Trophoblast cell (in vitro differentiated cells and primary cell): ENCODE measurements around the gene UGCG.

ENCODE experiments used
- DNase-seq, 2 donors: peaks; one replicate each; pipeline ENCODE4 v3.0.0-alpha.2; 2016
- H2AFZ ChIP-seq: 2 replicates; pipeline ENCODE4 v1.6.1; 2013; ENCODE audit warnings: low read length, moderate library complexity, mild to moderate bottlenecking; ENCODE audit not compliant: insufficient read depth, poor library complexity
- H2AK5ac ChIP-seq: 2 replicates; pipeline ENCODE4 v1.6.1; 2013; ENCODE audit warnings: mild to moderate bottlenecking, low read length
- H2BK120ac ChIP-seq: 2 replicates; pipeline ENCODE4 v1.6.1; 2013; ENCODE audit warnings: low read length, mild to moderate bottlenecking, moderate library complexity; ENCODE audit not compliant: insufficient read depth, poor library complexity
- H2BK12ac ChIP-seq: 2 replicates; pipeline ENCODE4 v1.6.1; 2013; ENCODE audit warnings: mild to moderate bottlenecking, low read length, moderate library complexity
- H2BK5ac ChIP-seq: 2 replicates; pipeline ENCODE4 v1.6.1; 2013; ENCODE audit warnings: low read length, low read depth, moderate library complexity, mild to moderate bottlenecking; ENCODE audit not compliant: poor library complexity
- H3K14ac ChIP-seq: 2 replicates; pipeline ENCODE4 v1.6.1; 2013; ENCODE audit warnings: mild to moderate bottlenecking, low read length
- H3K18ac ChIP-seq: 2 replicates; pipeline ENCODE4 v1.6.1; 2013; ENCODE audit warnings: mild to moderate bottlenecking, low read length
- H3K23ac ChIP-seq: 2 replicates; pipeline ENCODE4 v1.6.1; 2013; ENCODE audit warnings: low read length
- H3K27ac ChIP-seq: 2 replicates; pipeline ENCODE4 v1.5.1; 2013; ENCODE audit warnings: low read depth, mild to moderate bottlenecking, inconsistent platforms, low read length, moderate library complexity
- H3K27me3 ChIP-seq: 2 replicates; pipeline ENCODE4 v1.6.1; 2013; ENCODE audit warnings: inconsistent platforms, mild to moderate bottlenecking, low read length, moderate library complexity; ENCODE audit not compliant: insufficient read depth
- H3K36me3 ChIP-seq, 2 experiments: 1 replicate in 1 of 2; 2 replicates in 1 of 2; pipeline ENCODE4 v1.6.1; 2013; ENCODE audit warnings: low read length in 2 of 2, mild to moderate bottlenecking in 2 of 2, moderate library complexity in 1 of 2; ENCODE audit not compliant: insufficient read depth in 2 of 2, control insufficient read depth in 1 of 2
- H3K4ac ChIP-seq: 2 replicates; pipeline ENCODE4 v1.6.1; 2013; ENCODE audit warnings: low read depth, mild to moderate bottlenecking, low read length, moderate library complexity
- H3K4me1 ChIP-seq, 2 experiments: 1 replicate in 1 of 2; 2 replicates in 1 of 2; pipeline ENCODE4 v1.6.1; 2013; ENCODE audit warnings: low read length in 2 of 2, mild to moderate bottlenecking in 2 of 2, moderate library complexity in 1 of 2; ENCODE audit not compliant: insufficient read depth in 2 of 2, control insufficient read depth in 1 of 2
- H3K4me2 ChIP-seq: 2 replicates; pipeline ENCODE4 v1.6.1; 2013; ENCODE audit warnings: inconsistent platforms, mild to moderate bottlenecking, low read length, moderate library complexity
- H3K4me3 ChIP-seq: 2 replicates; pipeline ENCODE4 v1.5.1; 2013; ENCODE audit warnings: mild to moderate bottlenecking, low read depth, low read length, inconsistent platforms
- H3K79me1 ChIP-seq: one replicate; pipeline ENCODE4 v1.6.1; 2013; ENCODE audit warnings: low read length
- H3K79me2 ChIP-seq: 2 replicates; pipeline ENCODE4 v1.6.1; 2013; ENCODE audit warnings: low read length, mild to moderate bottlenecking; ENCODE audit not compliant: control insufficient read depth, insufficient read depth, poor library complexity
- H3K9ac ChIP-seq: 2 replicates; pipeline ENCODE4 v1.6.1; 2013; ENCODE audit warnings: mild to moderate bottlenecking, low read length
- H3K9me3 ChIP-seq: 2 replicates; pipeline ENCODE4 v1.6.1; 2013; ENCODE audit warnings: low read depth, mild to moderate bottlenecking, control low read depth, inconsistent platforms, low read length; ENCODE audit not compliant: insufficient read depth
- H4K12ac ChIP-seq: 2 replicates; pipeline ENCODE4 v1.6.1; 2013; ENCODE audit warnings: low read depth, mild to moderate bottlenecking, low read length, moderate library complexity
- H4K8ac ChIP-seq: 2 replicates; pipeline ENCODE4 v1.6.1; 2013; ENCODE audit warnings: low read depth, mild to moderate bottlenecking, low read length, moderate library complexity
- H4K91ac ChIP-seq: one replicate; pipeline ENCODE4 v1.6.1; 2013; ENCODE audit warnings: low read depth, mild to moderate bottlenecking, low read length, moderate library complexity
- WGBS: extraction: QIAGEN DNeasy Blood & Tissue Kit; methylation state at CpG from one replicate; pipeline ENCODE4 v1.1.7; 2013; ENCODE audit warnings: missing lambda C conversion rate; ENCODE audit not compliant: insufficient read length, insufficient coverage; ENCODE audit errors: extremely low coverage; 5-methylcytosine and 5-hydroxymethylcytosine counted together

UGCG gene

GRCh38 chr9:111979561-111979960 lies 82.9 kb downstream of the UGCG start:
- no peak overlapping the region for H3K4me2 ChIP-seq
- peak; percentile 73 to 75 for DNase-seq
- H3K79me2 ChIP-seq, result no peaks in the 10 kb centered on the region
- no peak overlapping the region for H3K9ac ChIP-seq
- no peak overlapping the region for H2AFZ ChIP-seq
- no peak overlapping the region for H2BK5ac ChIP-seq
- H3K4ac ChIP-seq, result no peak overlapping the region
- H4K12ac ChIP-seq, result no peak overlapping the region
- no peak overlapping the region for H2BK12ac ChIP-seq
- H3K23ac ChIP-seq, result no peak overlapping the region
- H3K14ac ChIP-seq, result no peak overlapping the region
- no peak overlapping the region for H2BK120ac ChIP-seq
- H3K36me3 ChIP-seq, result no peaks in the 10 kb centered on the region
- WGBS, result no CpG with 5 or more reads among the region's 3 CpGs
- no peak overlapping the region for H3K18ac ChIP-seq
- peaks cover 3% of the 10 kb centered on the region for H3K27me3 ChIP-seq
- H3K4me3 ChIP-seq, result no peak overlapping the region
- no peak overlapping the region for H2AK5ac ChIP-seq
- no peak overlapping the region for H4K8ac ChIP-seq
- no peak overlapping the region for H4K91ac ChIP-seq
- H3K4me1 ChIP-seq, result no peaks in the 10 kb centered on the region
- H3K79me1 ChIP-seq, result no peaks in the 10 kb centered on the region
- no peaks in the 10 kb centered on the region for H3K9me3 ChIP-seq
- no peak overlapping the region for H3K27ac ChIP-seq

- Histone ChIP-seq H3K4me1 (no peaks in the 10 kb centered on the region), H4K12ac (no peak overlapping the region), H2BK12ac (no peak overlapping the region), H3K27ac (no peak overlapping the region), H3K23ac (no peak overlapping the region), H3K4me3 (no peak overlapping the region), H3K9ac (no peak overlapping the region), H4K8ac (no peak overlapping the region), H3K14ac (no peak overlapping the region), H3K36me3 (no peaks in the 10 kb centered on the region), H2AFZ (no peak overlapping the region), H4K91ac (no peak overlapping the region), H3K4ac (no peak overlapping the region), H2BK5ac (no peak overlapping the region), H3K79me1 (no peaks in the 10 kb centered on the region), H2BK120ac (no peak overlapping the region), H2AK5ac (no peak overlapping the region), H3K18ac (no peak overlapping the region), H3K79me2 (no peaks in the 10 kb centered on the region), H3K4me2 (no peak overlapping the region), H3K27me3 (no peaks in the 10 kb centered on the region), H3K9me3 (no peaks in the 10 kb centered on the region)
- WGBS, result no CpG with 5 or more reads among the region's 4 CpGs
- peak in 1 of 2 donors; percentile 24 for DNase-seq
Measured at GRCh38 chr9:111980398-111980797, 83.8 kb downstream of the UGCG start.

GRCh38 chr9:111983484-111983908 lies 86.9 kb downstream of the UGCG start:
- no peak overlapping the region for H3K9ac ChIP-seq
- no peaks in the 10 kb centered on the region for H3K27me3 ChIP-seq
- H3K14ac ChIP-seq, result no peak overlapping the region
- H3K36me3 ChIP-seq, result no peaks in the 10 kb centered on the region
- WGBS, result no CpG with 5 or more reads among the region's 2 CpGs
- no peak overlapping the region for H2AFZ ChIP-seq
- no peak overlapping the region for H2AK5ac ChIP-seq
- DNase-seq, result no peak
- H3K9me3 ChIP-seq, result no peaks in the 10 kb centered on the region
- H2BK5ac ChIP-seq, result no peak overlapping the region
- H3K27ac ChIP-seq, result no peak overlapping the region
- H3K4me2 ChIP-seq, result no peak overlapping the region
- no peak overlapping the region for H4K91ac ChIP-seq
- H2BK120ac ChIP-seq, result no peak overlapping the region
- no peak overlapping the region for H3K23ac ChIP-seq
- H3K79me1 ChIP-seq, result no peaks in the 10 kb centered on the region
- H3K79me2 ChIP-seq, result no peaks in the 10 kb centered on the region
- H4K8ac ChIP-seq, result no peak overlapping the region
- H3K18ac ChIP-seq, result no peak overlapping the region
- no peak overlapping the region for H3K4me3 ChIP-seq
- no peaks in the 10 kb centered on the region for H3K4me1 ChIP-seq
- H2BK12ac ChIP-seq, result no peak overlapping the region
- no peak overlapping the region for H3K4ac ChIP-seq
- no peak overlapping the region for H4K12ac ChIP-seq

- Histone ChIP-seq H3K79me1 (no peaks in the 10 kb centered on the region), H3K9me3 (no peaks in the 10 kb centered on the region), H3K14ac (no peak overlapping the region), H3K4ac (no peak overlapping the region), H2BK5ac (no peak overlapping the region), H3K18ac (no peak overlapping the region), H3K27me3 (no peaks in the 10 kb centered on the region), H3K27ac (no peak overlapping the region), H3K4me3 (no peak overlapping the region), H2AK5ac (no peak overlapping the region), H4K91ac (no peak overlapping the region), H4K12ac (no peak overlapping the region), H3K4me2 (no peak overlapping the region), H3K79me2 (no peaks in the 10 kb centered on the region), H3K23ac (no peak overlapping the region), H2BK12ac (no peak overlapping the region), H3K4me1 (no peaks in the 10 kb centered on the region), H4K8ac (no peak overlapping the region), H2BK120ac (no peak overlapping the region), H3K36me3 (no peaks in the 10 kb centered on the region), H3K9ac (no peak overlapping the region), H2AFZ (no peak overlapping the region)
- no CpG with 5 or more reads among the region's 5 CpGs for WGBS
- no peak for DNase-seq
Measured at GRCh38 chr9:111984086-111984802, 87.6 kb downstream of the UGCG start.
